WERI-Rb-1 (cell line): Measurements from ENCODE around the gene LITAF.

ENCODE experiments used
- DNase-seq: peaks from one replicate; pipeline ENCODE4 v3.0.0-alpha.2; 2020
- H3K27ac ChIP-seq: fragments of 250-450 bp; sonication (Bioruptor Pico); 2 replicates; pipeline ENCODE4 v1.5.1; 2020; ENCODE audit warnings: mild to moderate bottlenecking, moderate library complexity
- H3K27me3 ChIP-seq: fragments of 250-450 bp; sonication (Bioruptor Pico); 2 replicates; pipeline ENCODE4 v1.5.1; 2021; ENCODE audit warnings: mild to moderate bottlenecking, low read depth, moderate library complexity; ENCODE audit not compliant: insufficient read depth, severe bottlenecking
- H3K36me3 ChIP-seq: fragments of 250-450 bp; sonication (Bioruptor Pico); 2 replicates; pipeline ENCODE4 v1.5.1; 2020; ENCODE audit warnings: mild to moderate bottlenecking, moderate library complexity
- H3K4me3 ChIP-seq: 2 replicates; pipeline ENCODE4 v1.5.1; 2011; ENCODE audit warnings: low read depth, mild to moderate bottlenecking, control low read depth, low read length
- H3K9me3 ChIP-seq: fragments of 250-450 bp; sonication (Bioruptor Pico); 2 replicates; pipeline ENCODE4 v1.5.1; 2021; ENCODE audit warnings: mild to moderate bottlenecking, moderate library complexity; ENCODE audit not compliant: severe bottlenecking
- TF ChIP-seq, protein P1 (sequence below): IDR thresholded peaks from 2 replicates; pipeline ENCODE4 v1.5.1; 2011; ENCODE audit warnings: low read depth, mild to moderate bottlenecking, control low read depth, inconsistent platforms, low read length

Gene LITAF

DNA sequence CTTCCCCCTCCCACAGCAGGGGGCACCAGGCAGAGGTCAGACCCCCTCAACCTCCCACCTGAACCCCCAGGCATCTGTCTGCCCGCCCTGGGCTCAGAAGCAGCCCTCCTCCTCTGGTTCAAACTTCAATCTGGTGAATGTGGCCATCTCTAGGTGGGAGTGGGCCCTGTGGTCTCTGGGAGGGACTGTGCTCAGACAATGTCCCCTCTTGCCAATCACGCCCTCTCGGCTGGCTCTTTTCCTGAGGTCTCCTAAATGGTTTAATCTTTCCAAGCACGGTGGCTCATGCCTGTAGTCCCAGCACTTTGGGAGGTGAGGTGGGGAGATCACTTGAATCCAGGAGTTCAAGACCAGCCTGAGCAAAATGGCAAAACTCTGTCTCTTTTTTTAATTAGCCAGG lies 15.2 kb downstream of the LITAF start:
- H3K36me3 ChIP-seq = no peaks in the 10 kb centered on the region
- TF ChIP-seq, protein P1, sequence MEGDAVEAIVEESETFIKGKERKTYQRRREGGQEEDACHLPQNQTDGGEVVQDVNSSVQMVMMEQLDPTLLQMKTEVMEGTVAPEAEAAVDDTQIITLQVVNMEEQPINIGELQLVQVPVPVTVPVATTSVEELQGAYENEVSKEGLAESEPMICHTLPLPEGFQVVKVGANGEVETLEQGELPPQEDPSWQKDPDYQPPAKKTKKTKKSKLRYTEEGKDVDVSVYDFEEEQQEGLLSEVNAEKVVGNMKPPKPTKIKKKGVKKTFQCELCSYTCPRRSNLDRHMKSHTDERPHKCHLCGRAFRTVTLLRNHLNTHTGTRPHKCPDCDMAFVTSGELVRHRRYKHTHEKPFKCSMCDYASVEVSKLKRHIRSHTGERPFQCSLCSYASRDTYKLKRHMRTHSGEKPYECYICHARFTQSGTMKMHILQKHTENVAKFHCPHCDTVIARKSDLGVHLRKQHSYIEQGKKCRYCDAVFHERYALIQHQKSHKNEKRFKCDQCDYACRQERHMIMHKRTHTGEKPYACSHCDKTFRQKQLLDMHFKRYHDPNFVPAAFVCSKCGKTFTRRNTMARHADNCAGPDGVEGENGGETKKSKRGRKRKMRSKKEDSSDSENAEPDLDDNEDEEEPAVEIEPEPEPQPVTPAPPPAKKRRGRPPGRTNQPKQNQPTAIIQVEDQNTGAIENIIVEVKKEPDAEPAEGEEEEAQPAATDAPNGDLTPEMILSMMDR = no peak
- H3K4me3 ChIP-seq = no peak overlapping the region
- DNase-seq = no peak
- H3K27me3 ChIP-seq = no peaks in the 10 kb centered on the region
- H3K9me3 ChIP-seq = peaks cover 4% of the 10 kb centered on the region
- no peak overlapping the region for H3K27ac ChIP-seq

GRCh38 chr16:11570806-11571205 lies 15.9 kb downstream of the LITAF start:
- H3K27ac ChIP-seq = no peak overlapping the region
- H3K9me3 ChIP-seq = peaks cover 2% of the 10 kb centered on the region
- no peaks in the 10 kb centered on the region for H3K36me3 ChIP-seq
- TF ChIP-seq, protein P1 = no peak
- DNase-seq = no peak
- H3K4me3 ChIP-seq = no peak overlapping the region
- H3K27me3 ChIP-seq = no peaks in the 10 kb centered on the region

DNA sequence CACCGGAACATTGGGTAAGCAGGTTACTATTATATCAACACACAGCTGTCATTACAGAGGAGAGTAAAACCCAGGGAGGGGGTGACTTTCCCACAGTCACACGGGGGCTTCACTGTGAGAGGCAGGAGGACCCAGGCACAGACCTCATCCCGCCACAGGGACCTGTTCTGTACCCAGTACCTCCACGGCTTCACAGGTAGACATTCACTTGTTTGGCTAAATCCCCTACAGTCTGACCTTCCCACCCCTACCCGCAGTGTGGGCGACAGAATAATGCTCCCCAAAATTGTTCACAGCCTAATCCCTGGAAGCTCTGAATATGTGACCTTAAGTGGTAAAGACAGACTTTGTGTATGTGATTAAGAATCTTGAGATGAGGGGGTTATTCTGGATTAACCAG lies 16.5 kb downstream of the LITAF start:
- Histone ChIP-seq H3K36me3 (no peaks in the 10 kb centered on the region), H3K4me3 (no peak overlapping the region), H3K9me3 (no peaks in the 10 kb centered on the region), H3K27me3 (no peaks in the 10 kb centered on the region), H3K27ac (no peak overlapping the region)
- no peak for DNase-seq
- TF ChIP-seq, protein P1 = no peak

- Histone ChIP-seq H3K36me3 (no peaks in the 10 kb centered on the region), H3K27ac (no peak overlapping the region), H3K4me3 (no peak overlapping the region), H3K9me3 (no peaks in the 10 kb centered on the region), H3K27me3 (no peaks in the 10 kb centered on the region)
- no peak for DNase-seq
- TF ChIP-seq, protein P1 = no peak
These were observed 20.3 kb downstream of the LITAF start for GRCh38 chr16:11566398-11566797.

DNA sequence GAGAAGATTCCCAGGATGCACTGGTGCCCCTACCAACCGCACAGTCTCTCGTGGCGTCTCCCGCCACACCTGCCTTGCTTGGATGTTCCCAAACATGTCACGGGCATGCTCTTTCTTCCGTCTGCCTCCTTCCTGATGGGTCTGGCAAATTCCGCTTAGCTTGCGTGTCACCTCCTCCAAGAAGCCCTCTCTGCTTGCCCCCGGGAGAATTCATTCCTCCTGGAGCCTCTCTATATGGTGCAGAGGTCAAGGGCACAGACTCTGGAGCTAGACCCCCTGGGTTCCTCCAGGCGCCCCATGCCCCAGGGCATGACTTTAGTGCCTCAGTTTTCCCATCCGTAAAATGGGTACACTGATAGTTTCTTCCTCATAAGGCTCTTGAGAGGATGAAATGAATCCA lies 21.1 kb downstream of the LITAF start:
- TF ChIP-seq, protein P1 = no peak
- Histone ChIP-seq H3K9me3 (no peaks in the 10 kb centered on the region), H3K27me3 (no peaks in the 10 kb centered on the region), H3K36me3 (no peaks in the 10 kb centered on the region), H3K27ac (no peak overlapping the region), H3K4me3 (no peak overlapping the region)
- DNase-seq = no peak
